PFSK-1 (cell line): ENCODE measurements around the gene GPN2.
A peak's percentile ranks its signal among the peaks of the same experiment; 100 is the strongest.

Source experiments
- FOXP2 ChIP-seq: optimal IDR thresholded peaks from 2 replicates; pipeline ENCODE3; 2011; ENCODE audit warnings: borderline replicate concordance, control low read depth, inconsistent platforms; ENCODE audit not compliant: insufficient read depth; ENCODE audit errors: extremely low read length, extremely low read depth
- POLR2AphosphoS5 ChIP-seq: IDR thresholded peaks from 2 replicates; pipeline ENCODE4 v1.6.1; 2012; ENCODE audit warnings: low read depth, mild to moderate bottlenecking, control low read depth, low read length, moderate library complexity
- REST ChIP-seq, 2 experiments: IDR thresholded peaks; 2 replicates each; pipeline versions ENCODE4 v1.6.1 to v1.8.0; 2011 to 2012; ENCODE audit warnings: low read depth in 2 of 2, low read length in 2 of 2, control low read depth in 1 of 2, inconsistent platforms in 1 of 2, mild to moderate bottlenecking in 1 of 2, moderate library complexity in 1 of 2; ENCODE audit not compliant: insufficient read depth in 1 of 2
- SIN3A ChIP-seq: IDR thresholded peaks from 2 replicates; pipeline ENCODE4 v1.6.1; 2012; ENCODE audit warnings: mild to moderate bottlenecking, low read length, moderate library complexity, borderline replicate concordance; ENCODE audit not compliant: insufficient read depth
- TAF1 ChIP-seq: IDR thresholded peaks from 2 replicates; pipeline ENCODE4 v1.6.1; 2012; ENCODE audit warnings: low read length, control low read depth, borderline replicate concordance; ENCODE audit not compliant: insufficient read depth

The GPN2 gene

GRCh38 chr1:26923711-26924110 is 33.6 kb upstream of the GPN2 start:
- TF ChIP-seq FOXP2 (no peak), SIN3A (no peak), REST (IDR thresholded peaks at IDR 0.05; ENCODE audit: insufficient read depth in 1 of 2, low read depth in 2 of 2, low read length in 2 of 2) (no peak), POLR2AphosphoS5 (no peak), TAF1 (no peak)

- TF ChIP-seq FOXP2 (no peak), TAF1 (no peak), REST (IDR thresholded peaks at IDR 0.05; ENCODE audit: insufficient read depth in 1 of 2, low read depth in 2 of 2, low read length in 2 of 2) (no peak), SIN3A (no peak), POLR2AphosphoS5 (no peak)
Observed at GRCh38 chr1:26922901-26923300, 32.8 kb upstream of the GPN2 start.

- TF ChIP-seq FOXP2 (no peak), SIN3A (no peak), POLR2AphosphoS5 (no peak), REST (IDR thresholded peaks at IDR 0.05; ENCODE audit: insufficient read depth in 1 of 2, low read depth in 2 of 2, low read length in 2 of 2) (no peak), TAF1 (no peak)
Observed at GRCh38 chr1:26922431-26922729, 32.3 kb upstream of the GPN2 start.

- TF ChIP-seq FOXP2 (peak; percentile 52), TAF1 (peak; percentile 79), REST (IDR thresholded peaks at IDR 0.05; ENCODE audit: insufficient read depth in 1 of 2, low read depth in 2 of 2, low read length in 2 of 2) (peak in 1 of 2 experiments; percentile 17; a peak in 1 of 4 replicates), POLR2AphosphoS5 (peak; percentile 92), SIN3A (no peak)
Observed at GRCh38 chr1:26921540-26922430, 31.7 kb upstream of the GPN2 start, which contains the start of gene NUDC. Gene NUDC, plus strand, starts transcription at chr1:26921743. Its CDS starts 106 bp downstream, at chr1:26921849.
